WTC11 (cell line): ENCODE measurements around the gene DTNBP1.

Source experiments
- AFF4 ChIP-seq: sonication (generic); formaldehyde crosslinking; IDR thresholded peaks from 2 replicates; pipeline ENCODE4 v1.8.1; 2023; ENCODE audit warnings: mild to moderate bottlenecking, missing genetic modification reagents, borderline replicate concordance
- ATF3 ChIP-seq: sonication (generic); formaldehyde crosslinking; conservative IDR thresholded peaks from 2 replicates; pipeline ENCODE4 v1.8.1; 2022; ENCODE audit warnings: mild to moderate bottlenecking, missing genetic modification reagents
- CREB1 ChIP-seq: sonication (generic); formaldehyde crosslinking; IDR thresholded peaks from 2 replicates; pipeline ENCODE4 v1.8.0; 2023; ENCODE audit warnings: mild to moderate bottlenecking, missing genetic modification reagents
- CREM ChIP-seq: sonication (generic); formaldehyde crosslinking; IDR thresholded peaks from 2 replicates; pipeline ENCODE4 v1.8.1; 2022; ENCODE audit warnings: mild to moderate bottlenecking, missing genetic modification reagents, moderate library complexity
- CTCF ChIP-seq: fragments of 200-600 bp; IDR thresholded peaks from 2 replicates; pipeline ENCODE4 v1.8.0; 2022; ENCODE audit warnings: antibody characterized with exemption
- E2F4 ChIP-seq: sonication (generic); formaldehyde crosslinking; IDR thresholded peaks from 2 replicates; pipeline ENCODE4 v1.8.1; 2022; ENCODE audit warnings: low read depth, mild to moderate bottlenecking, moderate library complexity, missing genetic modification reagents, borderline replicate concordance
- HMGXB4 ChIP-seq: sonication (generic); formaldehyde crosslinking; IDR thresholded peaks from 2 replicates; pipeline ENCODE4 v1.8.1; 2023; ENCODE audit warnings: mild to moderate bottlenecking, moderate library complexity, missing genetic modification reagents
- USF2 ChIP-seq: sonication (generic); formaldehyde crosslinking; IDR thresholded peaks from 2 replicates; pipeline ENCODE4 v1.8.1; 2023; ENCODE audit warnings: mild to moderate bottlenecking, missing genetic modification reagents, moderate library complexity
- ZMAT4 ChIP-seq: fragments of 250-450 bp; sonication (Bioruptor Pico); IDR thresholded peaks from 2 replicates; pipeline ENCODE4 v1.9.0; 2021; ENCODE audit warnings: mild to moderate bottlenecking

GRCh38 chr6:15708231-15708630, 45.4 kb upstream of the DTNBP1 start:
- TF ChIP-seq CREB1 (CRISPR knock-in tag) (no peak), ATF3 (no peak), AFF4 (CRISPR knock-in tag) (no peak), CTCF (no peak), E2F4 (CRISPR knock-in tag) (no peak), USF2 (CRISPR knock-in tag) (no peak), CREM (CRISPR knock-in tag) (no peak), HMGXB4 (CRISPR knock-in tag) (no peak), ZMAT4 (CRISPR knock-in tag) (no peak)
